ENCODE measurements around the gene PHF12. TPM values are rescaled to one million over a fixed set of nuclear protein-coding genes. Genes with fewer than 3 reads are reported as not detected.

Gene PHF12
- total and polyA plus RNA-seq, 2 experiments from 2014 or later: 19.7 to 41.0 TPM

DNA sequence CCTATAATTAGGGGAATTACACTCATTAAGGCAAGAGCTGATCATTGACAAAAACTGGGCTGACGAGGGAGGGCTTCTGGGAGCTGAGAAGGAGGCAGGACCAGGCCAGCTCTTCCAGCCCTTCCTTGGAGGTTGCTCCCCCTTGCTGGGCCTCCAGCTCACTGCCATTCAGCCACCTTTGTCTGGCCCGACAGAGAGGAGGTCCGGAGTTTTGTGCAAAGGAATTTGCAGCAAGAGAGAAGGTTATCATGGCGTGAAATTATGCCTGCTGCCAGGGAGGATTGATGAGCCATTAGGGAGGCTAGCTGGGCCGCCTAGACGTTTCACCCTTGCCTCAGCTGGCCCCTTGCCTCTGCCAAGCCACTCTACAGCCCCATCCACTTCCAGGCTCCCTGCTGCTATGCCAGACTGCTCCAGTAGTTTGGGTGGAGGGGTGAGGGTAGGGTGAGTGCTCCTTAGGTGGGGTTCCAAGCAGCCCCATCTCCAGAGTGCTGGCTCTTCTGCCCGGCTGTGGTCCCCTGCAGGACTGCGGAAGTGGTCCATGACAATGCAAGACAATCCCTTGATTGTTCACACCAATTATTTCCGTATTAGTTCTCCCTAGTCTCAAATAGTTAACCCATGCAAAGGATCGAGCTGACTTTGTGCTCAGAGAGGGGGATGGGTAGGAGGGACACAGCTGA lies 17.1 kb upstream of the PHF12 start:
- Mint-ChIP-seq H3K9me3 (no peaks in the 10 kb centered on the region), H3K36me3 (ENCODE audit: low read depth) (no peaks in the 10 kb centered on the region; the same call in 2 of the 3 replicates), H3K27ac (peak overlapping the region; percentile 8; the same call in 1 of the 2 replicates), H3K27me3 (ENCODE audit: insufficient read depth, low read depth, poor library complexity) (peaks cover 5% of the 10 kb centered on the region), H3K4me1 (peaks cover 46% of the 10 kb centered on the region), H3K4me3 (peak overlapping the region; percentile 28; the same call in 2 of the 3 replicates)
- Histone ChIP-seq H3K79me2 (replicated peaks; ENCODE audit: insufficient read depth) (no peaks in the 10 kb centered on the region), H3K27me3 (ENCODE audit: insufficient read depth) (no peaks in the 10 kb centered on the region), H3K9me2 (ENCODE audit: insufficient read depth) (no peaks in the 10 kb centered on the region), H3F3A (replicated peaks; ENCODE audit: low read depth) (peaks cover 21% of the 10 kb centered on the region; the same call in 1 of the 2 replicates), H2AFZ (peak overlapping the region; percentile 43; the same call in 1 of the 2 replicates), H3K4me1 (ENCODE audit: insufficient read depth) (peaks cover 35% of the 10 kb centered on the region), H3K4me2 (peak overlapping the region; percentile 68), H3K27ac (ENCODE audit: low read depth) (peak overlapping the region; percentile 78; the same call in 1 of the 2 replicates), H4K20me1 (replicated peaks; ENCODE audit: insufficient read depth) (no peaks in the 10 kb centered on the region), H3K36me3 (ENCODE audit: insufficient read depth) (no peaks in the 10 kb centered on the region), H3K4me3 (peak overlapping the region; percentile 31)
- TF ChIP-seq, protein P1, sequence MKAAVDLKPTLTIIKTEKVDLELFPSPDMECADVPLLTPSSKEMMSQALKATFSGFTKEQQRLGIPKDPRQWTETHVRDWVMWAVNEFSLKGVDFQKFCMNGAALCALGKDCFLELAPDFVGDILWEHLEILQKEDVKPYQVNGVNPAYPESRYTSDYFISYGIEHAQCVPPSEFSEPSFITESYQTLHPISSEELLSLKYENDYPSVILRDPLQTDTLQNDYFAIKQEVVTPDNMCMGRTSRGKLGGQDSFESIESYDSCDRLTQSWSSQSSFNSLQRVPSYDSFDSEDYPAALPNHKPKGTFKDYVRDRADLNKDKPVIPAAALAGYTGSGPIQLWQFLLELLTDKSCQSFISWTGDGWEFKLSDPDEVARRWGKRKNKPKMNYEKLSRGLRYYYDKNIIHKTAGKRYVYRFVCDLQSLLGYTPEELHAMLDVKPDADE (IDR thresholded peaks at IDR 0.05): no peak
- TF ChIP-seq, protein P2, sequence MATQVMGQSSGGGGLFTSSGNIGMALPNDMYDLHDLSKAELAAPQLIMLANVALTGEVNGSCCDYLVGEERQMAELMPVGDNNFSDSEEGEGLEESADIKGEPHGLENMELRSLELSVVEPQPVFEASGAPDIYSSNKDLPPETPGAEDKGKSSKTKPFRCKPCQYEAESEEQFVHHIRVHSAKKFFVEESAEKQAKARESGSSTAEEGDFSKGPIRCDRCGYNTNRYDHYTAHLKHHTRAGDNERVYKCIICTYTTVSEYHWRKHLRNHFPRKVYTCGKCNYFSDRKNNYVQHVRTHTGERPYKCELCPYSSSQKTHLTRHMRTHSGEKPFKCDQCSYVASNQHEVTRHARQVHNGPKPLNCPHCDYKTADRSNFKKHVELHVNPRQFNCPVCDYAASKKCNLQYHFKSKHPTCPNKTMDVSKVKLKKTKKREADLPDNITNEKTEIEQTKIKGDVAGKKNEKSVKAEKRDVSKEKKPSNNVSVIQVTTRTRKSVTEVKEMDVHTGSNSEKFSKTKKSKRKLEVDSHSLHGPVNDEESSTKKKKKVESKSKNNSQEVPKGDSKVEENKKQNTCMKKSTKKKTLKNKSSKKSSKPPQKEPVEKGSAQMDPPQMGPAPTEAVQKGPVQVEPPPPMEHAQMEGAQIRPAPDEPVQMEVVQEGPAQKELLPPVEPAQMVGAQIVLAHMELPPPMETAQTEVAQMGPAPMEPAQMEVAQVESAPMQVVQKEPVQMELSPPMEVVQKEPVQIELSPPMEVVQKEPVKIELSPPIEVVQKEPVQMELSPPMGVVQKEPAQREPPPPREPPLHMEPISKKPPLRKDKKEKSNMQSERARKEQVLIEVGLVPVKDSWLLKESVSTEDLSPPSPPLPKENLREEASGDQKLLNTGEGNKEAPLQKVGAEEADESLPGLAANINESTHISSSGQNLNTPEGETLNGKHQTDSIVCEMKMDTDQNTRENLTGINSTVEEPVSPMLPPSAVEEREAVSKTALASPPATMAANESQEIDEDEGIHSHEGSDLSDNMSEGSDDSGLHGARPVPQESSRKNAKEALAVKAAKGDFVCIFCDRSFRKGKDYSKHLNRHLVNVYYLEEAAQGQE (IDR thresholded peaks at IDR 0.05; ENCODE audit: unreplicated experiment): no peak
- TF ChIP-seq, protein P3, sequence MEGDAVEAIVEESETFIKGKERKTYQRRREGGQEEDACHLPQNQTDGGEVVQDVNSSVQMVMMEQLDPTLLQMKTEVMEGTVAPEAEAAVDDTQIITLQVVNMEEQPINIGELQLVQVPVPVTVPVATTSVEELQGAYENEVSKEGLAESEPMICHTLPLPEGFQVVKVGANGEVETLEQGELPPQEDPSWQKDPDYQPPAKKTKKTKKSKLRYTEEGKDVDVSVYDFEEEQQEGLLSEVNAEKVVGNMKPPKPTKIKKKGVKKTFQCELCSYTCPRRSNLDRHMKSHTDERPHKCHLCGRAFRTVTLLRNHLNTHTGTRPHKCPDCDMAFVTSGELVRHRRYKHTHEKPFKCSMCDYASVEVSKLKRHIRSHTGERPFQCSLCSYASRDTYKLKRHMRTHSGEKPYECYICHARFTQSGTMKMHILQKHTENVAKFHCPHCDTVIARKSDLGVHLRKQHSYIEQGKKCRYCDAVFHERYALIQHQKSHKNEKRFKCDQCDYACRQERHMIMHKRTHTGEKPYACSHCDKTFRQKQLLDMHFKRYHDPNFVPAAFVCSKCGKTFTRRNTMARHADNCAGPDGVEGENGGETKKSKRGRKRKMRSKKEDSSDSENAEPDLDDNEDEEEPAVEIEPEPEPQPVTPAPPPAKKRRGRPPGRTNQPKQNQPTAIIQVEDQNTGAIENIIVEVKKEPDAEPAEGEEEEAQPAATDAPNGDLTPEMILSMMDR (conservative IDR thresholded peaks at IDR 0.05; ENCODE audit: low read depth in 2 of 2): no peak
- 0 out of 2 replicates have a peak, but pooled peaks have one; percentile 15 for TF ChIP-seq CREB1 (CRISPR knock-in tag; IDR thresholded peaks at IDR 0.05; ENCODE audit: low read depth)
- no peak for TF ChIP-seq ZNF114 (CRISPR knock-in tag; IDR thresholded peaks at IDR 0.05)
- TF ChIP-seq STAT1 (IDR thresholded peaks at IDR 0.05; ENCODE audit: unreplicated experiment): no peak
- peak; percentile 16; the same call in 1 of the 2 replicates for TF ChIP-seq NANOG (IDR thresholded peaks at IDR 0.05; ENCODE audit: borderline replicate concordance)
- TF ChIP-seq, protein P4, sequence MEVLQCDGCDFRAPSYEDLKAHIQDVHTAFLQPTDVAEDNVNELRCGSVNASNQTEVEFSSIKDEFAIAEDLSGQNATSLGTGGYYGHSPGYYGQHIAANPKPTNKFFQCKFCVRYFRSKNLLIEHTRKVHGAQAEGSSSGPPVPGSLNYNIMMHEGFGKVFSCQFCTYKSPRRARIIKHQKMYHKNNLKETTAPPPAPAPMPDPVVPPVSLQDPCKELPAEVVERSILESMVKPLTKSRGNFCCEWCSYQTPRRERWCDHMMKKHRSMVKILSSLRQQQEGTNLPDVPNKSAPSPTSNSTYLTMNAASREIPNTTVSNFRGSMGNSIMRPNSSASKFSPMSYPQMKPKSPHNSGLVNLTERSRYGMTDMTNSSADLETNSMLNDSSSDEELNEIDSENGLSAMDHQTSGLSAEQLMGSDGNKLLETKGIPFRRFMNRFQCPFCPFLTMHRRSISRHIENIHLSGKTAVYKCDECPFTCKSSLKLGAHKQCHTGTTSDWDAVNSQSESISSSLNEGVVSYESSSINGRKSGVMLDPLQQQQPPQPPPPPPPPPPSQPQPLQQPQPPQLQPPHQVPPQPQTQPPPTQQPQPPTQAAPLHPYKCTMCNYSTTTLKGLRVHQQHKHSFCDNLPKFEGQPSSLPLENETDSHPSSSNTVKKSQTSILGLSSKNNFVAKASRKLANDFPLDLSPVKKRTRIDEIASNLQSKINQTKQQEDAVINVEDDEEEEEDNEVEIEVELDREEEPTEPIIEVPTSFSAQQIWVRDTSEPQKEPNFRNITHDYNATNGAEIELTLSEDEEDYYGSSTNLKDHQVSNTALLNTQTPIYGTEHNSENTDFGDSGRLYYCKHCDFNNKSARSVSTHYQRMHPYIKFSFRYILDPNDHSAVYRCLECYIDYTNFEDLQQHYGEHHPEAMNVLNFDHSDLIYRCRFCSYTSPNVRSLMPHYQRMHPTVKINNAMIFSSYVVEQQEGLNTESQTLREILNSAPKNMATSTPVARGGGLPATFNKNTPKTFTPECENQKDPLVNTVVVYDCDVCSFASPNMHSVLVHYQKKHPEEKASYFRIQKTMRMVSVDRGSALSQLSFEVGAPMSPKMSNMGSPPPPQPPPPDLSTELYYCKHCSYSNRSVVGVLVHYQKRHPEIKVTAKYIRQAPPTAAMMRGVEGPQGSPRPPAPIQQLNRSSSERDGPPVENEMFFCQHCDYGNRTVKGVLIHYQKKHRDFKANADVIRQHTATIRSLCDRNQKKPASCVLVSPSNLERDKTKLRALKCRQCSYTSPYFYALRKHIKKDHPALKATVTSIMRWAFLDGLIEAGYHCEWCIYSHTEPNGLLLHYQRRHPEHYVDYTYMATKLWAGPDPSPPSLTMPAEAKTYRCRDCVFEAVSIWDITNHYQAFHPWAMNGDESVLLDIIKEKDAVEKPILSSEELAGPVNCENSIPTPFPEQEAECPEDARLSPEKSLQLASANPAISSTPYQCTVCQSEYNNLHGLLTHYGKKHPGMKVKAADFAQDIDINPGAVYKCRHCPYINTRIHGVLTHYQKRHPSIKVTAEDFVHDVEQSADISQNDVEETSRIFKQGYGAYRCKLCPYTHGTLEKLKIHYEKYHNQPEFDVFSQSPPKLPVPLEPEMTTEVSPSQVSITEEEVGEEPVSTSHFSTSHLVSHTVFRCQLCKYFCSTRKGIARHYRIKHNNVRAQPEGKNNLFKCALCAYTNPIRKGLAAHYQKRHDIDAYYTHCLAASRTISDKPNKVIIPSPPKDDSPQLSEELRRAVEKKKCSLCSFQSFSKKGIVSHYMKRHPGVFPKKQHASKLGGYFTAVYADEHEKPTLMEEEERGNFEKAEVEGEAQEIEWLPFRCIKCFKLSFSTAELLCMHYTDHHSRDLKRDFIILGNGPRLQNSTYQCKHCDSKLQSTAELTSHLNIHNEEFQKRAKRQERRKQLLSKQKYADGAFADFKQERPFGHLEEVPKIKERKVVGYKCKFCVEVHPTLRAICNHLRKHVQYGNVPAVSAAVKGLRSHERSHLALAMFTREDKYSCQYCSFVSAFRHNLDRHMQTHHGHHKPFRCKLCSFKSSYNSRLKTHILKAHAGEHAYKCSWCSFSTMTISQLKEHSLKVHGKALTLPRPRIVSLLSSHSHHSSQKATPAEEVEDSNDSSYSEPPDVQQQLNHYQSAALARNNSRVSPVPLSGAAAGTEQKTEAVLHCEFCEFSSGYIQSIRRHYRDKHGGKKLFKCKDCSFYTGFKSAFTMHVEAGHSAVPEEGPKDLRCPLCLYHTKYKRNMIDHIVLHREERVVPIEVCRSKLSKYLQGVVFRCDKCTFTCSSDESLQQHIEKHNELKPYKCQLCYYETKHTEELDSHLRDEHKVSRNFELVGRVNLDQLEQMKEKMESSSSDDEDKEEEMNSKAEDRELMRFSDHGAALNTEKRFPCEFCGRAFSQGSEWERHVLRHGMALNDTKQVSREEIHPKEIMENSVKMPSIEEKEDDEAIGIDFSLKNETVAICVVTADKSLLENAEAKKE (CRISPR knock-in tag; IDR thresholded peaks at IDR 0.05): 0 out of 2 replicates have a peak, but pooled peaks have one; percentile 7
- ATAC-seq (peak; percentile 55), DNase-seq (ENCODE audit: low spot score) (peak; percentile 68)

All from GM23338 (cell line).